ENCODE measurements around the gene SLAMF6.

- TF ChIP-seq, protein P1, sequence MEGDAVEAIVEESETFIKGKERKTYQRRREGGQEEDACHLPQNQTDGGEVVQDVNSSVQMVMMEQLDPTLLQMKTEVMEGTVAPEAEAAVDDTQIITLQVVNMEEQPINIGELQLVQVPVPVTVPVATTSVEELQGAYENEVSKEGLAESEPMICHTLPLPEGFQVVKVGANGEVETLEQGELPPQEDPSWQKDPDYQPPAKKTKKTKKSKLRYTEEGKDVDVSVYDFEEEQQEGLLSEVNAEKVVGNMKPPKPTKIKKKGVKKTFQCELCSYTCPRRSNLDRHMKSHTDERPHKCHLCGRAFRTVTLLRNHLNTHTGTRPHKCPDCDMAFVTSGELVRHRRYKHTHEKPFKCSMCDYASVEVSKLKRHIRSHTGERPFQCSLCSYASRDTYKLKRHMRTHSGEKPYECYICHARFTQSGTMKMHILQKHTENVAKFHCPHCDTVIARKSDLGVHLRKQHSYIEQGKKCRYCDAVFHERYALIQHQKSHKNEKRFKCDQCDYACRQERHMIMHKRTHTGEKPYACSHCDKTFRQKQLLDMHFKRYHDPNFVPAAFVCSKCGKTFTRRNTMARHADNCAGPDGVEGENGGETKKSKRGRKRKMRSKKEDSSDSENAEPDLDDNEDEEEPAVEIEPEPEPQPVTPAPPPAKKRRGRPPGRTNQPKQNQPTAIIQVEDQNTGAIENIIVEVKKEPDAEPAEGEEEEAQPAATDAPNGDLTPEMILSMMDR (IDR thresholded peaks at IDR 0.05), result no peak
- TF ChIP-seq POLR2A (IDR thresholded peaks at IDR 0.05; ENCODE audit: low read depth), result no peak
- no peak for TF ChIP-seq POLR2AphosphoS5 (IDR thresholded peaks at IDR 0.05)
Observed at GRCh38 chr1:160459687-160460086, 63.4 kb downstream of the SLAMF6 start.

All from esophagus muscularis mucosa (tissue), 3 donors.